Natural killer cell (primary cell): ENCODE measurements around the gene ACTN2. TPM values are rescaled to one million over a fixed set of nuclear protein-coding genes. Genes with fewer than 3 reads are reported as not detected.

Experiments used
- ATAC-seq, 3 donors: fragments of 150-1000 bp in 2 of 3; fragments of 200-7000 bp in 1 of 3; cut with Tn5 transposase; 1 replicate in 1 of 3; 2 replicates in 2 of 3; pipeline ENCODE4 v1.10.0; 2021; ENCODE audit warnings: mild to moderate bottlenecking in 2 of 3, moderate library complexity in 2 of 3
- DNase-seq, 2 donors: peaks; one replicate each; pipeline versions ENCODE4 v3.0.0 to v3.0.0-alpha.2; 2013 to 2021; ENCODE audit warnings: mixed read lengths in 1 of 2
- H3K27ac ChIP-seq: one replicate; pipeline ENCODE4 v1.5.1; 2013; ENCODE audit warnings: mild to moderate bottlenecking, low read length
- H3K27me3 ChIP-seq: one replicate; pipeline ENCODE4 v1.6.1; 2013; ENCODE audit warnings: low read length; ENCODE audit not compliant: control insufficient read depth, insufficient read depth
- H3K36me3 ChIP-seq: one replicate; pipeline ENCODE4 v1.6.1; 2013; ENCODE audit warnings: low read length; ENCODE audit not compliant: control insufficient read depth, insufficient read depth
- H3K4me1 ChIP-seq: one replicate; pipeline ENCODE4 v1.6.1; 2013; ENCODE audit warnings: low read length; ENCODE audit not compliant: control insufficient read depth, insufficient read depth
- H3K4me3 ChIP-seq: one replicate; pipeline ENCODE4 v1.5.1; 2013; ENCODE audit warnings: low read length
- H3K9me3 ChIP-seq: one replicate; pipeline ENCODE4 v1.6.1; 2013; ENCODE audit warnings: low read length; ENCODE audit not compliant: control insufficient read depth, insufficient read depth
- H3K27ac Mint-ChIP-seq, 2 donors: one replicate each; pipeline ENCODE4 v1.8.0; 2022; ENCODE audit warnings: mild to moderate bottlenecking in 2 of 2, mixed read lengths in 2 of 2, moderate library complexity in 1 of 2
- H3K27me3 Mint-ChIP-seq, 2 donors: one replicate each; pipeline ENCODE4 v1.8.0; 2022; ENCODE audit warnings: low read depth in 2 of 2, mixed read lengths in 2 of 2
- H3K36me3 Mint-ChIP-seq: one replicate; pipeline ENCODE4 v1.8.0; 2022; ENCODE audit warnings: mixed read lengths
- H3K4me1 Mint-ChIP-seq, 2 donors: one replicate each; pipeline ENCODE4 v1.8.0; 2022; ENCODE audit warnings: mixed read lengths in 2 of 2
- H3K4me3 Mint-ChIP-seq: one replicate; pipeline ENCODE4 v1.8.0; 2022; ENCODE audit warnings: mild to moderate bottlenecking, moderate library complexity, mixed read lengths
- H3K9me3 Mint-ChIP-seq, 2 donors: one replicate each; pipeline ENCODE4 v1.8.0; 2022; ENCODE audit warnings: mixed read lengths in 2 of 2
- CTCF ChIP-seq: fragments of 200-600 bp; IDR thresholded peaks from one replicate; pipeline ENCODE4 v1.8.0; 2022; ENCODE audit warnings: antibody characterized with exemption
- WGBS: methylation state at CpG from one replicate; pipeline ENCODE4 v1.1.7; 2013; ENCODE audit warnings: missing lambda C conversion rate; ENCODE audit not compliant: insufficient coverage; 5-methylcytosine and 5-hydroxymethylcytosine counted together
- intact Hi-C: fragments of 100-400 bp; cut with micrococcal nuclease; formaldehyde crosslinking; loops from one replicate; pipeline ENCODE4 v1.14.2; 2022
- total RNA-seq, 4 donors: library from RNA; stranded (reverse); fragments of 120-200 nt in 1 of 4; gene quantifications; one replicate each; pipeline versions ENCODE4 v1.2.3 to v1.2.4, GENCODE V29; 2013 to 2022

ACTN2 gene
- total RNA-seq, 3 donors from 2014 or later (not counting 1 experiment from before 2014, with no cell fraction given) = not detected

GRCh38 chr1:236768601-236769000, 82.3 kb downstream of the ACTN2 start:
- H3K9me3 Mint-ChIP-seq = no peaks in the 10 kb centered on the region
- no peak for TF ChIP-seq CTCF
- Histone ChIP-seq H3K27ac (no peak overlapping the region), H3K4me1 (no peaks in the 10 kb centered on the region), H3K36me3 (no peaks in the 10 kb centered on the region), H3K27me3 (no peaks in the 10 kb centered on the region), H3K4me3 (no peak overlapping the region), H3K9me3 (no peaks in the 10 kb centered on the region)
- H3K4me1 Mint-ChIP-seq = no peaks in the 10 kb centered on the region
- peaks cover 8 to 51% of the 10 kb centered on the region in 2 donors for H3K27me3 Mint-ChIP-seq
- H3K27ac Mint-ChIP-seq = no peak overlapping the region
- ATAC-seq (no peak), DNase-seq (no peak)
- H3K4me3 Mint-ChIP-seq = no peak overlapping the region
- intact Hi-C loops = loop anchor here (10.0 kb wide), 1 partner anchor 664 kb away; no protein-coding TSS in a partner anchor
- H3K36me3 Mint-ChIP-seq = no peaks in the 10 kb centered on the region

- Histone ChIP-seq H3K9me3 (no peaks in the 10 kb centered on the region), H3K4me3 (no peak overlapping the region), H3K27ac (no peak overlapping the region), H3K27me3 (no peaks in the 10 kb centered on the region), H3K36me3 (no peaks in the 10 kb centered on the region), H3K4me1 (no peaks in the 10 kb centered on the region)
- no peak for TF ChIP-seq CTCF
- DNase-seq = no peak
- H3K36me3 Mint-ChIP-seq = peaks cover 5% of the 10 kb centered on the region
- H3K27ac Mint-ChIP-seq = no peak overlapping the region
- H3K27me3 Mint-ChIP-seq = peaks cover 24 to 49% of the 10 kb centered on the region in 2 donors
- ATAC-seq = no peak
- intact Hi-C loops = no loop called here
- H3K4me3 Mint-ChIP-seq = no peak overlapping the region
- H3K9me3 Mint-ChIP-seq = no peaks in the 10 kb centered on the region
- no peaks in the 10 kb centered on the region for H3K4me1 Mint-ChIP-seq
- WGBS = 77% methylated on average over 2 of the region's 3 CpGs
These were observed 87.6 kb downstream of the ACTN2 start for GRCh38 chr1:236773919-236774318.

GRCh38 chr1:236774926-236775325, 88.6 kb downstream of the ACTN2 start:
- Mint-ChIP-seq H3K27ac (no peak overlapping the region), H3K36me3 (peaks cover 11% of the 10 kb centered on the region), H3K4me3 (no peak overlapping the region), H3K27me3 (peaks cover 30 to 46% of the 10 kb centered on the region in 2 donors), H3K4me1 (no peaks in the 10 kb centered on the region), H3K9me3 (peaks cover 4% of the 10 kb centered on the region in 2 donors)
- 72% methylated on average over 3 of the region's 3 CpGs for WGBS
- no peaks in the 10 kb centered on the region for H3K9me3 ChIP-seq
- no peak overlapping the region for H3K4me3 ChIP-seq
- H3K4me1 ChIP-seq = no peaks in the 10 kb centered on the region
- DNase-seq (no peak), ATAC-seq (no peak)
- H3K36me3 ChIP-seq = no peaks in the 10 kb centered on the region
- intact Hi-C loops = no loop called here
- H3K27me3 ChIP-seq = no peaks in the 10 kb centered on the region
- no peak overlapping the region for H3K27ac ChIP-seq
- TF ChIP-seq CTCF = no peak

GRCh38 chr1:236779312-236779711, 93.0 kb downstream of the ACTN2 start:
- Histone ChIP-seq H3K36me3 (no peaks in the 10 kb centered on the region), H3K4me1 (no peaks in the 10 kb centered on the region), H3K4me3 (no peak overlapping the region), H3K27me3 (peaks cover 5% of the 10 kb centered on the region), H3K27ac (no peak overlapping the region), H3K9me3 (no peaks in the 10 kb centered on the region)
- intact Hi-C loops = no loop called here
- Mint-ChIP-seq H3K27ac (no peak overlapping the region), H3K4me3 (no peak overlapping the region), H3K4me1 (no peaks in the 10 kb centered on the region), H3K36me3 (peaks cover 11% of the 10 kb centered on the region), H3K27me3 (peaks cover 34 to 66% of the 10 kb centered on the region in 2 donors), H3K9me3 (peaks cover 4% of the 10 kb centered on the region in 2 donors)
- ATAC-seq (no peak), DNase-seq (no peak)
- TF ChIP-seq CTCF = no peak
- WGBS = 84% methylated on average over 2 of the region's 2 CpGs
